Chondrocyte (in vitro differentiated cells): Measurements from ENCODE around the gene FER. TPM values are rescaled to one million over a fixed set of nuclear protein-coding genes. Genes with fewer than 3 reads are reported as not detected.
"Not testable (repeated sequence)": the region's sequence is repeated elsewhere in the genome, so short reads cannot be mapped to it uniquely, and the experiment has no call there.

Experiments
- DNase-seq: peaks from one replicate; pipeline ENCODE4 v3.0.0; 2021; ENCODE audit warnings: mixed read lengths, low spot score
- H3K27ac Mint-ChIP-seq: one replicate; pipeline ENCODE4 v1.8.0; 2021; ENCODE audit warnings: mild to moderate bottlenecking, moderate library complexity, mixed read lengths; ENCODE audit not compliant: unreplicated experiment
- H3K27me3 Mint-ChIP-seq: 2 replicates; pipeline ENCODE4 v1.8.0; 2021; ENCODE audit warnings: low read depth, mixed read lengths
- H3K36me3 Mint-ChIP-seq: 2 replicates; pipeline ENCODE4 v1.8.0; 2021; ENCODE audit warnings: low read depth, mixed read lengths
- H3K4me1 Mint-ChIP-seq: 2 replicates; pipeline ENCODE4 v1.8.0; 2021; ENCODE audit warnings: low read depth, mild to moderate bottlenecking, mixed read lengths
- H3K4me3 Mint-ChIP-seq: one replicate; pipeline ENCODE4 v1.8.0; 2021; ENCODE audit warnings: mild to moderate bottlenecking, moderate library complexity, mixed read lengths; ENCODE audit not compliant: unreplicated experiment
- H3K9me3 Mint-ChIP-seq: 2 replicates; pipeline ENCODE4 v1.8.0; 2021; ENCODE audit warnings: low read depth, mixed read lengths
- CTCF ChIP-seq: fragments of 200-600 bp; sonication (generic); IDR thresholded peaks from 2 replicates; pipeline ENCODE4 v1.5.0; 2021; ENCODE audit warnings: antibody characterized with exemption, mild to moderate bottlenecking, moderate library complexity
- total RNA-seq: library from RNA; stranded (reverse); gene quantifications from 3 replicates; pipeline ENCODE4 v1.2.1, GENCODE V29; 2021

Gene FER
- total RNA-seq, 1 donor from 2014 or later: 23.5 TPM

DNA sequence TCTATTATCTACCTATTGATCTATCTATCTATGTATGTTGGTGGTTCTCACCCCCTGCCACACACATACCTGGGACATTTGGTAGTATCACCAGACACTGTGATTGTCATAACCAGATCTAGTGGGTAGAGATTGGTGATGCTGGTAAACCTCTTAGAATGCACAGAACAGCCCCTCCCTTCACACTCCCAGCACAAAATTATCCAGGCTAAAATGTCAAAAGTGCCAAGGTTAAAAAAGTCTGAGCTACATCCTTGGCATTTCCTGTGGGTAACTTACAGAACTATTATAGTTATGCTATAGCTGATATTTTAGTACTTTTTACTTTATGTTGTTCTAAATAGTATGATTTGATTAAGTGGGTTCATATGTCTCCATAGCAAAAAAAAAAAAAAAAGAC lies 151.0 kb downstream of the FER start:
- no peaks in the 10 kb centered on the region for H3K9me3 Mint-ChIP-seq
- peaks cover 16% of the 10 kb centered on the region for H3K4me1 Mint-ChIP-seq
- DNase-seq: no peak
- no peak for TF ChIP-seq CTCF
- H3K27ac Mint-ChIP-seq: no peak overlapping the region
- peaks cover 2% of the 10 kb centered on the region for H3K36me3 Mint-ChIP-seq
- no peaks in the 10 kb centered on the region for H3K27me3 Mint-ChIP-seq
- H3K4me3 Mint-ChIP-seq: no peak overlapping the region

DNA sequence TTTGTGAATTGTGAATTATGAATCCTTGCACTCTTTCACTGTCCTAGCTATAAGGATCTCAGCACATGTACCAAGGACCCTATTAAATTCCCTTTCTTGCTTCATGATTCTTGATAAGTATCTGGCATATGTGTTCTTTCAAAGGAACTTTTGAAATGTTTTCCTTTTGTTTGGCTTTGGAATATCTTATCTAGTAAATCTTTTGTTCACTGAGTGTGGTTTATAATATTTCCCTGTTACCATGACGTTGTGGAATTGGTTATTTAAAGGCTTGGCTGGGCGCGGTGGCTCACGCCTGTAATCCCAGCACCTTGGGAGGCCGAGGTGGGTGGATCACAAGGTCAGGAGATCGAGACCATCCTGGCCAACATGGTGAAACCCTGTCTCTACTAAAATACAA lies 151.5 kb downstream of the FER start:
- not testable (repeated sequence) for H3K9me3 Mint-ChIP-seq, H3K4me3 Mint-ChIP-seq, H3K27ac Mint-ChIP-seq, DNase-seq, H3K27me3 Mint-ChIP-seq, H3K36me3 Mint-ChIP-seq
- H3K4me1 Mint-ChIP-seq: peaks cover 18% of the 10 kb centered on the region

DNA sequence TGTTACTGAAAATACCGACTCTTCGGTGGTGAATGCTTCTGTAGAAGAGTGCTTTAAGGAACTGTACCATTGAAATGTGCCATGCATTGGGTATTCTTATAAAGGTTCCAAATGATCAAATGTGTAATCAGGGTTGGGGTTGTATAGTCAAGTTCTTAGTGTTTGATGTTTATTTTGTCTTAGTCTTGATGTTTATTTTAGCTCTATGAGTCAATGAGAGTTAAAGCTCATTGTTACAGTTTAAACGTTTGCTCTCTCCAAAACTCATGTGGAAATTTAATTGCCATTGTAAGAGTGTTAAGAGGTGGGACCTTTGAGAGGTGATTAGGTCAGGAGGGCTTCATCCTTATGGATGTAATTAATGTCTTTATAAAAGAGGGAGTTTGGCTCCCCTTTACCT lies 153.0 kb downstream of the FER start:
- DNase-seq: no peak
- H3K27ac Mint-ChIP-seq: no peak overlapping the region
- H3K36me3 Mint-ChIP-seq: peaks cover 2% of the 10 kb centered on the region
- no peak for TF ChIP-seq CTCF
- no peaks in the 10 kb centered on the region for H3K9me3 Mint-ChIP-seq
- no peaks in the 10 kb centered on the region for H3K27me3 Mint-ChIP-seq
- H3K4me1 Mint-ChIP-seq: peaks cover 19% of the 10 kb centered on the region
- H3K4me3 Mint-ChIP-seq: no peak overlapping the region

GRCh38 chr5:108905805-108906204 lies 158.1 kb downstream of the FER start:
- TF ChIP-seq CTCF: no peak
- no peak overlapping the region for H3K27ac Mint-ChIP-seq
- peaks cover 1% of the 10 kb centered on the region for H3K36me3 Mint-ChIP-seq
- H3K9me3 Mint-ChIP-seq: no peaks in the 10 kb centered on the region
- no peaks in the 10 kb centered on the region for H3K27me3 Mint-ChIP-seq
- peaks cover 12% of the 10 kb centered on the region for H3K4me1 Mint-ChIP-seq
- DNase-seq: no peak
- no peak overlapping the region for H3K4me3 Mint-ChIP-seq

- Mint-ChIP-seq H3K4me1 (peaks cover 3% of the 10 kb centered on the region), H3K4me3 (no peak overlapping the region), H3K27ac (no peak overlapping the region), H3K27me3 (no peaks in the 10 kb centered on the region), H3K9me3 (peaks cover 3% of the 10 kb centered on the region), H3K36me3 (peaks cover 10% of the 10 kb centered on the region)
- TF ChIP-seq CTCF: no peak
- no peak for DNase-seq
Measured at GRCh38 chr5:108910627-108911026, 162.9 kb downstream of the FER start.

DNA sequence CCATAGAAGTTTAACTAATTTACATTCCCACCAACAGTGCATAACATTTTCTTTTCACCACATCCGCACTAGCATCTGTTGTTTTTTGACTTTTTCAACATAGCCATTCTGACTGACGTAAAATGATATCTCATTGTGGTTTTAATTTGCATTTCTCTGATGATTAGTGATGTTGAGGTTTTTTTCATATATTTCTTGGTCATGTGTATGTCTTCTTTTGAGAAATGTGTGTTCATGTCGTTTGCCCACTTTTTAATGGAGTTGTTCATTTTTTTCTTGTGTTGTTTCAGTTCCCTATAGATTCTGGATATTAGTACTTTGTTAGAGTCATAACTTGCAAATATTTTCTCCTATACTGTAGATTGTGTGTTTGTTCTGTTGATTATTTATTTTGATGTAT lies 163.4 kb downstream of the FER start:
- no peak for TF ChIP-seq CTCF
- Mint-ChIP-seq H3K4me3 (no peak overlapping the region), H3K9me3 (peaks cover 3% of the 10 kb centered on the region), H3K27me3 (no peaks in the 10 kb centered on the region), H3K4me1 (peaks cover 3% of the 10 kb centered on the region), H3K36me3 (peaks cover 10% of the 10 kb centered on the region), H3K27ac (no peak overlapping the region)
- no peak for DNase-seq
